ENCODE measurements around the gene NPAS4.
"Not testable (repeated sequence)": the region's sequence is repeated elsewhere in the genome, so short reads cannot be mapped to it uniquely, and the experiment has no call there.

NPAS4 gene

DNA sequence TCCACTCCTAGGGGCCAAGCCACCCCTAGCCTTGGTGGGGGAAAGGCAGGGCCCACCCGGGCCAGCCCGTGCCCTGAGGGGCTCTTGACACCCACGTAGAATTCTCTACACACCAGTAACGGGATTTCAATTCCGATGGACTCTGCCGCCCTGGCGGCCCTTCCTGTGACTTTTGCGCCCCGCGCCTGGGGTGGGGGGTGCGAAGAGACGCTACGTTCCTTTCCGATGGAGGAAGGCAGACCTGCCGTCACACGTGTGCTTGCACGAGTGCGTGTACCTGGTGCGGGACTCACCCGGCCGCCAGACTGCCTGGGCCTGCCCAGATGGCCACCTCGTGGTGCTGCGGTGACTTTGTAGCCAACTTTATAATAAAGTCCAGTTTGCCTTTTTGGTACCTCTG is 5.5 kb downstream of the NPAS4 start:
- no peak overlapping the region for H3K4me2 ChIP-seq (ENCODE audit: low read length)
- TF ChIP-seq, protein P1, sequence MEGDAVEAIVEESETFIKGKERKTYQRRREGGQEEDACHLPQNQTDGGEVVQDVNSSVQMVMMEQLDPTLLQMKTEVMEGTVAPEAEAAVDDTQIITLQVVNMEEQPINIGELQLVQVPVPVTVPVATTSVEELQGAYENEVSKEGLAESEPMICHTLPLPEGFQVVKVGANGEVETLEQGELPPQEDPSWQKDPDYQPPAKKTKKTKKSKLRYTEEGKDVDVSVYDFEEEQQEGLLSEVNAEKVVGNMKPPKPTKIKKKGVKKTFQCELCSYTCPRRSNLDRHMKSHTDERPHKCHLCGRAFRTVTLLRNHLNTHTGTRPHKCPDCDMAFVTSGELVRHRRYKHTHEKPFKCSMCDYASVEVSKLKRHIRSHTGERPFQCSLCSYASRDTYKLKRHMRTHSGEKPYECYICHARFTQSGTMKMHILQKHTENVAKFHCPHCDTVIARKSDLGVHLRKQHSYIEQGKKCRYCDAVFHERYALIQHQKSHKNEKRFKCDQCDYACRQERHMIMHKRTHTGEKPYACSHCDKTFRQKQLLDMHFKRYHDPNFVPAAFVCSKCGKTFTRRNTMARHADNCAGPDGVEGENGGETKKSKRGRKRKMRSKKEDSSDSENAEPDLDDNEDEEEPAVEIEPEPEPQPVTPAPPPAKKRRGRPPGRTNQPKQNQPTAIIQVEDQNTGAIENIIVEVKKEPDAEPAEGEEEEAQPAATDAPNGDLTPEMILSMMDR (IDR thresholded peaks at IDR 0.05) = no peak
- no peak overlapping the region for H3K4me3 ChIP-seq (ENCODE audit: low read depth, low read length)
- H3K36me3 ChIP-seq (ENCODE audit: control insufficient read depth, insufficient read depth, low read length) = no peaks in the 10 kb centered on the region
- no peaks in the 10 kb centered on the region for H3K79me2 ChIP-seq
- H3K4me1 ChIP-seq = no peaks in the 10 kb centered on the region
- no peaks in the 10 kb centered on the region for H3K9me3 ChIP-seq (ENCODE audit: control insufficient read depth, low read length)
- no peak overlapping the region for H2AFZ ChIP-seq
- H3K27ac ChIP-seq = no peak overlapping the region
- H3K9ac ChIP-seq = no peak overlapping the region
- H3K27me3 ChIP-seq (ENCODE audit: control insufficient read depth, insufficient read depth, low read length) = no peaks in the 10 kb centered on the region

DNA sequence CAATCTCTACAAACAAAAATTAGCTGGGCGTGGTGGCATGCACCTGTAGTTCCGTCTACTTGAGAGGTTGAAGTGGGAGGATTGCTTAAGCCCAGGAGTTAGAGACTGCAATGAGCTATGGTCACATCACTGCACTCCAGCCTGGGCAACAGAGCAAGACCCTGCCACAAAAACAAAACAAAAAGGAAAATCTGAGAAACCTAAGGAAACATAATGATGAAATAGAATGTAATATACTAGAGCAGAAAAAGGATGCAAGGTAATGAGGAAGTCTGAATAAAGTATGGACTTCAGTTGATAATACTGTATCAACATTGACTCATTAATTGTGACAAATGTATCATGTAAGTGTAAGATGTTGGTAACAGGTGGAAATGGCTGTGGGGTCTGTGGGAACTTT is 8.1 kb downstream of the NPAS4 start:
- Histone ChIP-seq H3K9ac (no peak overlapping the region), H3K4me1 (no peaks in the 10 kb centered on the region), H3K4me3 (ENCODE audit: low read depth, low read length) (no peak overlapping the region), H3K36me3 (ENCODE audit: control insufficient read depth, insufficient read depth, low read length) (no peaks in the 10 kb centered on the region), H3K79me2 (no peaks in the 10 kb centered on the region), H3K9me3 (ENCODE audit: control insufficient read depth, low read length) (no peaks in the 10 kb centered on the region), H3K27me3 (ENCODE audit: control insufficient read depth, insufficient read depth, low read length) (no peaks in the 10 kb centered on the region), H2AFZ (no peak overlapping the region), H3K4me2 (ENCODE audit: low read length) (no peak overlapping the region), H3K27ac (no peak overlapping the region)
- TF ChIP-seq, protein P1 (IDR thresholded peaks at IDR 0.05) = no peak

DNA sequence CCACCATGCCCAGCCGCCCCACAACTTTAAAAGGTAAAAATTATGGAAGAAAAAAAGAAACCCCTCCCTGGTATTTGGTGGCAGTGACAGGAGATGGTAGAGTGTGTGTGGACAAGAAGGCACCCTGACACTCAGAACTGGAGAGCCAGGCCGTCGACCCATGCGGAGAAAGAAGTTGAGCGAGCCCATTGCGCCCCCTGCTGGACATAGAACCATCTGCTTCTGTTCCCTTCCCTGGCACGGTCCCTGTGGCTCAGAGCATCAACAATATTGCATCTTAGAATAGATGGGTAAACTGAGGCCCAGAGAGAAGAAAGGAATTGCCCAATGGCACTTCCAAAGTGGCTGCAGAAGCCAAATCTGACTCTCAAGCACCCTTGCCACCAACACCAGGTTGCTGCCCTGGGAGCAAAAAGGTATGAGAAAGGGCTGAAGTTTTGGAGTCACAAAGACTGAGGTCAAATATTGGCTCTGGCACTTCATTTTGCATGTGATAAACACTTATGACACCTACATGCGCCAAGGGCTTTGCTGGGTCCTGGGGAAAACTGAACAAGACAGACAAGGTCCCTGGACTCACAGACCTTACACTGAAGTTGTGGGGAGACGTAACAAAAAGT is 9.3 kb downstream of the NPAS4 start:
- Histone ChIP-seq H3K4me3 (ENCODE audit: low read depth, low read length) (no peak overlapping the region), H3K27me3 (ENCODE audit: control insufficient read depth, insufficient read depth, low read length) (no peaks in the 10 kb centered on the region), H3K4me1 (no peaks in the 10 kb centered on the region), H3K36me3 (ENCODE audit: control insufficient read depth, insufficient read depth, low read length) (no peaks in the 10 kb centered on the region), H2AFZ (no peak overlapping the region), H3K9me3 (ENCODE audit: control insufficient read depth, low read length) (no peaks in the 10 kb centered on the region), H3K9ac (no peak overlapping the region), H3K4me2 (ENCODE audit: low read length) (no peak overlapping the region), H3K27ac (no peak overlapping the region), H3K79me2 (no peaks in the 10 kb centered on the region)
- TF ChIP-seq, protein P1 (IDR thresholded peaks at IDR 0.05) = peak; percentile 68

DNA sequence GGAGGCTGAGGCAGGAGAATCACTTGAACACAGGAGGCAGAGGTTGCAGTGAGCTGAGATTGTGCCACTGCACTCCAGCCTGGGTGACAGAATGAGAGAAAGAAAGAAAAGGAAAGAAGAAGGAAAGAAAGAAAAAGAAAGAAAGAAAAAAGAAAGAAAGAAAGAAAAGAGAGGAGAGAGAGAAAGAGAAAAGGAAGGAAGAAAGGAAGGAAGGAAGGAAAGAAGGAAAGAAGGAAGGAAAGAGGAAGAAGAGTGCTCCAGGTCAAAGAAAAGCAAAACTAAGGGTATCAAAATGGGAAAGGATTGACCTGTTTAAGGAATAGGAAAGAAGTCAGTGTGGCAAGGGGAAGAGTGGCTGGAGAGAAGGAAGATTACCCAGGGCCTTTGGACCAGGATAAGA is 10.5 kb downstream of the NPAS4 start:
- H3K36me3 ChIP-seq (ENCODE audit: control insufficient read depth, insufficient read depth, low read length); H2AFZ ChIP-seq; H3K4me2 ChIP-seq (ENCODE audit: low read length); H3K4me3 ChIP-seq (ENCODE audit: low read depth, low read length); H3K4me1 ChIP-seq; H3K79me2 ChIP-seq; H3K9me3 ChIP-seq (ENCODE audit: control insufficient read depth, low read length); H3K27ac ChIP-seq; H3K27me3 ChIP-seq (ENCODE audit: control insufficient read depth, insufficient read depth, low read length); H3K9ac ChIP-seq: not testable (repeated sequence)

DNA sequence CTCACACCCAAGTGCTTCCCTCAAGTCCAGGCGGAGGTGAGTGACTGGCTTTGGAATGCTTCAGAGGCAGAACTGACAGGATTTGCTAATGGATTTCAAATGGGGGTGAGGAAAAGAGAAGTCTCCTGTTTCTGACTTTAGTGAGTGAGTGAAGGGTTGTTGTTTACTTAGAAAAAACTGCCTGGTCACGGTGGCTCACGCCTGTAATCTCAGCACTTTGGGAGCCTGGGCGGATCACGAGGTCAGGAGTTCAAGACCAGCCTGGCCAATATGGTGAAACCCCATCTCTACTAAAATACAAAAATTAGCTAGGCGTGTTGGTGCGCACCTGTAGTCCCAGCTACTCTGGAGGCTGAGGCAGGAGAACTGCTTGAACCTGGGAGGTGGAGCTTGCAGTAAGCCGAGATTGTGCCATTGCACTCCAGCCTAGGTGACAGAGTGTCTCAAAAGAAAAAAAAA is 11.1 kb downstream of the NPAS4 start:
- H3K4me2 ChIP-seq (ENCODE audit: low read length); H3K27me3 ChIP-seq (ENCODE audit: control insufficient read depth, insufficient read depth, low read length); H2AFZ ChIP-seq; H3K4me1 ChIP-seq; H3K79me2 ChIP-seq; H3K9ac ChIP-seq; H3K4me3 ChIP-seq (ENCODE audit: low read depth, low read length); H3K27ac ChIP-seq; H3K36me3 ChIP-seq (ENCODE audit: control insufficient read depth, insufficient read depth, low read length); H3K9me3 ChIP-seq (ENCODE audit: control insufficient read depth, low read length): not testable (repeated sequence)

DNA sequence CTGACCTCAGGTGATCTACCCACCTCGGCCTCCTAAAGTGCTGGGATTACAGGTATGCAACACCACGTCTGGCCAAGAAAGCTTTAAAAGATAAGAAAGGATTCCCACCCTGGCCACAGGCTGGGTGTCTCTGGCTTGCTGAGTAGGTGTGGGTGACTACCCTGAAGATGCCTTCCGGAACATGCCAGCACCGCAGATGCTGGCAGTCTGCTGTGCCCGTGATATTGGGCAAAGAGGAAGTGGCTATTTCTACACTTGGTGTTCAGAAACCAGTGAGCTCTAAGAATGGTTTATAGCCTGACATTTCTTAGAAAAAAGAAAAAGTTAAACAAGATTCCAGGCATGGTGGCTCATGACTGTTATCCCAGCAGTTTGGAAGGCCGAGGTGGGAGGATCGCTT is 11.8 kb downstream of the NPAS4 start:
- Histone ChIP-seq H3K36me3 (ENCODE audit: control insufficient read depth, insufficient read depth, low read length) (no peaks in the 10 kb centered on the region), H3K79me2 (no peaks in the 10 kb centered on the region), H3K9ac (no peak overlapping the region), H3K4me2 (ENCODE audit: low read length) (no peak overlapping the region), H2AFZ (no peak overlapping the region), H3K4me3 (ENCODE audit: low read depth, low read length) (no peak overlapping the region), H3K27ac (no peak overlapping the region), H3K9me3 (ENCODE audit: control insufficient read depth, low read length) (no peaks in the 10 kb centered on the region), H3K27me3 (ENCODE audit: control insufficient read depth, insufficient read depth, low read length) (no peaks in the 10 kb centered on the region), H3K4me1 (no peaks in the 10 kb centered on the region)
- TF ChIP-seq, protein P1 (IDR thresholded peaks at IDR 0.05) = no peak
